GM12801 (cell line): ENCODE results near the gene GTPBP4.

ENCODE experiments used
- CTCF ChIP-seq: IDR thresholded peaks from one replicate; pipeline ENCODE4 v1.5.1; 2011; ENCODE audit warnings: control low read depth; ENCODE audit not compliant: insufficient read length; ENCODE audit errors: extremely low read depth

Gene GTPBP4

GRCh38 chr10:974038-974784 is 14.0 kb upstream of the GTPBP4 start:
- TF ChIP-seq CTCF = no peak

- TF ChIP-seq CTCF = no peak
These were observed 13.5 kb upstream of the GTPBP4 start for GRCh38 chr10:974785-975074.

- no peak for TF ChIP-seq CTCF
These were observed 11.9 kb upstream of the GTPBP4 start for GRCh38 chr10:976316-976715.

- no peak for TF ChIP-seq CTCF
These were observed 9.3 kb upstream of the GTPBP4 start for GRCh38 chr10:978826-979421.

- no peak for TF ChIP-seq CTCF
These were observed 7.7 kb upstream of the GTPBP4 start for GRCh38 chr10:980468-981093.

GRCh38 chr10:983401-983800 is 4.8 kb upstream of the GTPBP4 start:
- TF ChIP-seq CTCF = no peak

- TF ChIP-seq CTCF = no peak
These were observed 4.1 kb upstream of the GTPBP4 start for GRCh38 chr10:983971-984655.
